GM18499 (cell line): ENCODE measurements around the gene NEMP2.
"Not testable (repeated sequence)": the region's sequence is repeated elsewhere in the genome, so short reads cannot be mapped to it uniquely, and the experiment has no call there.

ENCODE experiments used
- ATAC-seq: cut with Tn5 transposase; IDR thresholded peaks from one replicate; pipeline ENCODE4 v1.9.1; 2021; ENCODE audit warnings: moderate number of reproducible peaks; ENCODE audit not compliant: insufficient read depth, unreplicated experiment

NEMP2 gene

DNA sequence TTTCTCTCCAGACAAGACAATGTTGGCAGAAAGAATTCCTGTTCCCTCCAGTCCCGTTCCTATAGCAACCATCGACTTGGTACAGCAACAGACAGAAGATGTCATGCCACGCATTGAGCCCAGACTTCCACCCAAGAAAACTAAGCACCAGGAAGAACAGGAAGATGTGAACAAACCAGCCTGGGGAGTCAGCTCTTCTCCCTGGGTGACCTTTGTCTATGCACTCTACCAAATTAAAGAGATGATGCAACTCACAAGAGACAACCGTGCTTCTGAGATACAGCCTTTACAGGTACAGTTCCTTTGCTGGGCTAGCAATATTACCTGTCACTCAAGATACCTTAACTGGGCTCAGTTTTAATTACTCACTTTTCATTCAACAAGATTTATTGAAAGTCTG, 37.1 kb downstream of the NEMP2 start:
- ATAC-seq: no peak

DNA sequence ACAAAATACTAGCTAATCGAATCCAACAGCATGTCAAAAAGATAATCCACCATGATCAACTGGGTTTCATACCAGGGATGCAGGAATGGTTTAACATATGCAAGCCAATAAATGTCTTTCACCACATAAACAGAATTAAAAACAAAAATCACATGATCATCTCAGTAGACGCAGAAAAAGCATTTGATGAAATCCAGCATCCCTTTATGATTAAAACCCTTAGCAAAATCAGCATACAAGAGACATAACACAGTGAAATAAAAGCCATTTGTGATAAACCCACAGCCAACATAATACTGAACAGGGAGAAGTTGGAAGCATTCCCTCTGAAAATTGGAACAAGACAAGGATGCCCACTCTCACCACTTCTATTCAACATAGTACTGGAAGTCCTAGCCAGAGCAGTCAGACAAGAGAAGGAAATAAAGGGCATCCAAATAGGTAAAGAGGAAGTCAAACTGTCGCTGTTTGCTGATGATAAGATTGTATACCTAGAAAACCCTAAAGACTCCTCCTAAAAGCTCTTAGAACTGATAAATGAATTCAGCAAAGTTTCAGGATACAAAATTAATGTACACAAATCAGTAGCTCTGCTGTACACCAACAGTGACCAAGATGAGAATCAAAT, 39.8 kb downstream of the NEMP2 start:
- ATAC-seq: not testable (repeated sequence)

- no peak for ATAC-seq
Measured at GRCh38 chr2:190493095-190493494, 41.4 kb downstream of the NEMP2 start.

- no peak for ATAC-seq
Measured at GRCh38 chr2:190490502-190490901, 44.0 kb downstream of the NEMP2 start.

- ATAC-seq: no peak
Measured at GRCh38 chr2:190489475-190489874, 45.0 kb downstream of the NEMP2 start.

- ATAC-seq: no peak
Measured at GRCh38 chr2:190488516-190489233, 45.8 kb downstream of the NEMP2 start.

DNA sequence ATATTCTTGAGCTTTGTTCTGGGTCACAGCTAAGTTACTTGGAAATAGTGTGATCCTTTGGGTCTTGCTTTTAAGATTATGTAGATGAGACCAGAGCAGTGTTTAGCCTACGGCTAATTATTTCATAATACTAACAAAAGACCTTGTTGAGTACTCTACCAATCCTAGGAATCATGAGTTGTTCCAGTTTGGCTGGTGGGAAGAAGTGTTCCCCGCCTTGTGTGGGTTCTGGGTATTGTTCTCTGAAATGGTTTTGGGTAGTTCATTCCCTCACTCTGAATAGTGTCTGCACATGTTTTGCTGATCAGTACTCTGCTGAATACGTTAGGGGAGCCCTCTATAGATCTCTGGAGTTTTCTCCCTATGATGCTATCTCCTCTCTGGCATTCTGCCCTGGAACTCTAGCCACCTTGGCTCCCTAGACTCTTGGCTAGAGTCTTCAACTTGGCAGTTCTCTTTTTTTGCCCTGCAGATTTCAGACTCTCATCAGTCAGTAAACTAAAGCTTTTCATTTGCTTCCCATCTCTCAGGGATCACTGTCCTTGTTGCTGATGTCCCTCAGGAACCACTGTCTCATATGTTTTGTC, 48.4 kb downstream of the NEMP2 start:
- ATAC-seq: no peak

- ATAC-seq: no peak
Measured at GRCh38 chr2:190482451-190482850, 52.1 kb downstream of the NEMP2 start.

DNA sequence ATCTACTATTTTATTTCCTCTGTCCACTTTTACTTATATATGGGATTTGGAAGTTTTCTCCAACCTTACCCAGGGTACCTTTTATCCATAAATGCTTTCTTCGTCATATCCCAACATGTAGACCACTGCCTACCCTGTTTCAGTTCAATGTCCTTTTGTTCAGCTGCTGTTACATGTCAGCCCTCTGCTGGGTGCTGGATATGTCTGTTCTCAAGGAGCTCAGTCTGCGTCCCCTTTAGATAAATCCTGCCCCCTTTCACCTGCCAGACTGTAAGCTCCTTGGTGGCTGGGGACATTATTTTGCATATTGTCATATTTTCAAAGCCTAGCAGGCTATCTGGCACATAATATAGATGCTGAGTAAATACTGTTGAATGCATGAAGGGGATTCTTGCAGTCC, 53.2 kb downstream of the NEMP2 start:
- ATAC-seq: no peak

GRCh38 chr2:190478572-190479195, 55.8 kb downstream of the NEMP2 start:
- no peak for ATAC-seq

DNA sequence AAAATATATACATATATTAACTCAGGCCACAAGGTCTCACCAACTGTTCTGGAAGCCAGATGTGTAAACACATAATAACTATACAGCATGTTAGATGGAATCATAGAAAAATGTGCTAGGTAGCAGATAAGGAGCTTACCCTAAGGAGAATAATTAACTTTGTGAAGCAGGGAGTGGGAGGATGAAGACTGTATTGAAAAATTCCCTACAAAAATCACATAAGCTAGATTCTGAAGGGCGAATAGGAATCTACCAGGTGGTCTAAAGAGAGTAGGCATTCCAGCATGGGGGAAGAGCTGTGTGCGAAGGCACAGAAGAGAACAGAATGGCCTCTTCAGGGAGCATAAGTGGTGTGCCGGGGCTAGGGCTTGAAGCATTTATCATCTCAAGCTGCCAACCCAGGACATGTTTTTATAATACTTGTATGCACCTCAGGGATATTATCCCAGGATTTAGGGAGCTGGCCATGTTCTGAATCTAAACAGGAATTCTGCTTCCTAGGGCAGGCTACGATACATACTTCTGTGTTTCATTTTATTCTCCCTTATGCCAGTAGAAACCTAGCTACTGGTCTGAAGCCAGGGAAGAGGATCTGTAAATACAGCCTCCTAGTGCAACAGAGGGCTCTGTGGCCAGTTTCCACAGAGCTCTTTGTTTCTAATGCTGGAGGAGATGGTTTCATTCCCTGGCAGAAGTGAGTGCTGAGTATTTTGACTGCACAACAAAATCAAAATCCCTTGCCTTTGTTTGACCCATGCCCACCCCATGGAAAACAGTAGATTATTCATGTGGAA, 56.7 kb downstream of the NEMP2 start:
- ATAC-seq: no peak

GRCh38 chr2:190470256-190470826, 64.2 kb downstream of the NEMP2 start:
- no peak for ATAC-seq

GRCh38 chr2:190469771-190470170, 64.8 kb downstream of the NEMP2 start:
- ATAC-seq: no peak

GRCh38 chr2:190468814-190469569, 65.5 kb downstream of the NEMP2 start:
- peak; percentile 37 for ATAC-seq

DNA sequence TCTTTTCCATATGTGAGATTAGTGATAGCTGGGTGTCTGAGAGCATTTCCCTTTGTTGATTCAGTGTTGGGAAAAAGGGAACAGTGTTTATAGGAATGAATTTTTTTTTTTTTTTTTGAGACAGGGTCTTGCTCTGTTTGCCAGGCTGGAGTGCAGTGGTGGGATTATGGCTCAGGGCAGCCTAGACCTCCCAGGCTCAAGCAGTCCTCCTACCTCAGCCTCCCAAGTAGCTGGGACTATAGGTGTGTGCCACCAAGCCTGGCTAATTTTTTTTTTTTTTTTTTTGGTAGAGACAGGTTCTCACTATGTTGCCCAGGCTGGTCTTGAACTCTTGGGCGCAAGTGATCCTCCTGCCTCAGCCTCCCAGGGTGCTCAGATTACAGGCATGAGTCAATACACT, 66.2 kb downstream of the NEMP2 start:
- not testable (repeated sequence) for ATAC-seq

DNA sequence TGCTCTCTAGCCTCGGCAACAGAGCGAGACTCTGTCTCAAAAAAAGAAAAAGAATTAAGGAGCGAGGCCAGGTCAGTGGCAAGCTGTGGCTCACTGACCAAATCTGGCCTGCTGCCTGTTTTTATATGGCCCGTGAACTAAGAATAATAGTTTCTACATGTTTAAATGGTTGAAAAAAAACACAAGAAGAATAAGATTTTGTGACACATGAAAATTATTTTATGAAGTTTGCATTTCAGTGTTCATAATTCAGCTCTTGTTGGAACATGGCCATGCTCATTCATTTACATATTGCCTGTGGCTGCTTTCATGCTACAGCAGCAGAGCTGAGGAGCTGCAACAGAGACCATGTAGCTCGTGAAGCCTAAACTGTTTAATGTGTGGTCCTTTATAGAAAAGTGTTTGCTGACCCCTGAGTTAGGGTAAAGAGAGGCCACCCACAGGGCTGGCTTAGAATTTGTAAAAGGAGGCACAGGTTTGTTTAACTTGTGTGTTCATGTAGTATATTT, 66.9 kb downstream of the NEMP2 start:
- ATAC-seq: peak; percentile 34

DNA sequence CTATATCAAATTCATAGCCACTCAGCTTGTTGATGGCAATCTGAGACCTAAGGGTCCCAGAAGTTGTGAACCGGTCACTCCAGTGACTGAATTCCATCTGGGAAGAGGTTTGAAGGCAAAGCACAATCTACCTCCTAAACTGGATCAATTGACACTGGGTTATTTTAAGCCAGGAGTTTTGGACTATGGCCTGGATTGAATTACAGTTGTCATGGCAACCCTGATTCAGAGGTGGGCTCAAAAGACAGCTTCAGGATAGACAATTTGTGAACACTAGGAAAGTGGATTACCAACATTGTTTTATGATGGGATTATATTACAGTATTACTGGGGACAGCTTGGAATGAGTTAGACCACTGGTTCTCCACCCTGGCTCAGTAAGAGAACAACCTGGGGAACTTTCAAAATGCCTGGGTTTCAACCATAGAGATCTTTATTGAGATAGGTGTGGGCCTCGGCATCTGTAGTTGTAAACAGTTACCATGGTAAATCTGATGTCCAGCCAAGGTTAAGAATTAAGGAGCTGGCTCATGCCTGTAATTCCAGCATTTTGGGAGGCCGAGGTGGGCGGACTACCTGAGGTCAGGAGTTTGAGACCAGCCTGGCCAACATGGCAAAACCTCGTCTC, 67.6 kb downstream of the NEMP2 start:
- no peak for ATAC-seq

DNA sequence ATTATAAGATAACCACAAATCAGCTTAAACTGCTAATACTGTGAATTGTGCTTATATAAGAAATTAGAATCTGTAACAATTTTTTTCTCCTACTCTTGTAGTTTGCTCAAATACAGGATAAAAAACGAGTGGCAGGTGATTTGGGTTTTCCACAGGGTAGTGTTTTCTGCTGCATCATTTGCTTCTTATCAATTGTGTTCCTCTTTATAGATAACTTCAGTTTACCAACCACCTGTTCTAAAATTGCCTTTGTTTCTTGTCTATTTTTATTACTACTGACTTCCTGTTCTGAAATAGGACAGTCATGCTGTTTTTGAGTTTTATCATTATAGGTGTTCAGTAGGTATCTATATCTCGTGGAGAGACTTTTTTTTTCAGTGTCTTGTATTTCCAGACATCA, 69.5 kb downstream of the NEMP2 start:
- ATAC-seq: peak; percentile 40

- no peak for ATAC-seq
Measured at GRCh38 chr2:190462611-190463010, 71.9 kb downstream of the NEMP2 start.
